ENCODE data around the gene IL12RB2. TPM values are rescaled to one million over a fixed set of nuclear protein-coding genes. Genes with fewer than 3 reads are reported as not detected.

Gene IL12RB2
- 10 to 100 TPM; 75.5 to 76.0 TPM for total RNA-seq

- CTCF ChIA-PET, result interaction anchor here (0.7 to 1.4 kb wide), 2 partner anchors 12 to 95 kb away, joined by 3 to 6 read pairs; no protein-coding TSS in a partner anchor
- Mint-ChIP-seq H3K36me3 (ENCODE audit: low read depth) (peaks cover 33% of the 10 kb centered on the region), H3K27me3 (no peaks in the 10 kb centered on the region), H3K4me3 (peak within 1 kb of the TSS; percentile 97), H3K4me1 (peaks cover 72% of the 10 kb centered on the region), H3K9me3 (no peaks in the 10 kb centered on the region), H3K27ac (peak within 1 kb of the TSS; percentile 94)
- peak; percentile 73 for DNase-seq
- POLR2A ChIA-PET, result interaction anchor here (0.6 to 2.3 kb wide), 13 partner anchors 9 to 377 kb away, joined by 3 to 18 read pairs (median 7); partner anchors contain the start of gene SERBP1
Observed at GRCh38 chr1:67307251-67308060, at the start of gene IL12RB2. Gene IL12RB2, plus strand, starts transcription at chr1:67307873. Its CDS starts 12,496 bp downstream, at chr1:67320369.

- POLR2A ChIA-PET, result interaction anchor here (1.4 kb wide), 1 partner anchor 72 kb away, joined by 3 read pairs; no protein-coding TSS in a partner anchor
- peak; percentile 25 for DNase-seq
- Mint-ChIP-seq H3K4me1 (peaks cover 34% of the 10 kb centered on the region), H3K36me3 (ENCODE audit: low read depth) (peaks cover 3% of the 10 kb centered on the region), H3K27me3 (no peaks in the 10 kb centered on the region), H3K4me3 (no peak overlapping the region), H3K9me3 (no peaks in the 10 kb centered on the region), H3K27ac (no peak overlapping the region)
- CTCF ChIA-PET, result interaction anchor here (0.7 to 1.5 kb wide), 2 partner anchors 47 to 49 kb away, joined by 3 to 4 read pairs; no protein-coding TSS in a partner anchor
Observed at GRCh38 chr1:67261680-67262079, 46.0 kb upstream of the IL12RB2 start.

GRCh38 chr1:67262735-67263134, 44.9 kb upstream of the IL12RB2 start:
- POLR2A ChIA-PET, result interaction anchor here (1.4 kb wide), 1 partner anchor 71 kb away, joined by 3 read pairs; no protein-coding TSS in a partner anchor

GRCh38 chr1:67264152-67264551, 43.5 kb upstream of the IL12RB2 start:
- H3K9me3 Mint-ChIP-seq, result no peaks in the 10 kb centered on the region
- H3K4me1 Mint-ChIP-seq, result peaks cover 30% of the 10 kb centered on the region
- no peak overlapping the region for H3K27ac Mint-ChIP-seq
- ChIA-PET POLR2A (no interaction called here), CTCF (no interaction called here)
- H3K36me3 Mint-ChIP-seq (ENCODE audit: low read depth), result peaks cover 1% of the 10 kb centered on the region
- no peak overlapping the region for H3K4me3 Mint-ChIP-seq
- no peaks in the 10 kb centered on the region for H3K27me3 Mint-ChIP-seq
- no peak for DNase-seq

More at GRCh38 chr1:67262735-67263134, 44.9 kb upstream of the IL12RB2 start:
- Mint-ChIP-seq H3K9me3 (no peaks in the 10 kb centered on the region), H3K36me3 (ENCODE audit: low read depth) (peaks cover 3% of the 10 kb centered on the region), H3K27ac (no peak overlapping the region), H3K4me1 (peaks cover 30% of the 10 kb centered on the region), H3K4me3 (no peak overlapping the region), H3K27me3 (no peaks in the 10 kb centered on the region)
- CTCF ChIA-PET, result interaction anchor here (1.5 kb wide), 1 partner anchor 50 kb away, joined by 3 read pairs; no protein-coding TSS in a partner anchor
- no peak for DNase-seq

GRCh38 chr1:67264899-67265298, 42.8 kb upstream of the IL12RB2 start:
- POLR2A ChIA-PET, result no interaction called here
- Mint-ChIP-seq H3K4me1 (peaks cover 30% of the 10 kb centered on the region), H3K36me3 (ENCODE audit: low read depth) (no peaks in the 10 kb centered on the region), H3K27me3 (no peaks in the 10 kb centered on the region), H3K4me3 (peak overlapping the region; percentile 44), H3K9me3 (no peaks in the 10 kb centered on the region), H3K27ac (peak overlapping the region; percentile 72)
- CTCF ChIA-PET, result no interaction called here
- no peak for DNase-seq

- CTCF ChIA-PET, result no interaction called here
- Mint-ChIP-seq H3K27me3 (no peaks in the 10 kb centered on the region), H3K4me1 (peaks cover 21% of the 10 kb centered on the region), H3K9me3 (peaks cover 22% of the 10 kb centered on the region), H3K27ac (no peak overlapping the region), H3K4me3 (no peak overlapping the region), H3K36me3 (ENCODE audit: low read depth) (peaks cover 23% of the 10 kb centered on the region)
- POLR2A ChIA-PET, result no interaction called here
- DNase-seq, result no peak
Observed at GRCh38 chr1:67269061-67269460, 38.6 kb upstream of the IL12RB2 start.

GRCh38 chr1:67270541-67270940, 37.1 kb upstream of the IL12RB2 start:
- DNase-seq, result no peak
- Mint-ChIP-seq H3K9me3 (peaks cover 22% of the 10 kb centered on the region), H3K4me3 (no peak overlapping the region), H3K27me3 (no peaks in the 10 kb centered on the region), H3K27ac (no peak overlapping the region), H3K36me3 (ENCODE audit: low read depth) (peaks cover 28% of the 10 kb centered on the region), H3K4me1 (peaks cover 26% of the 10 kb centered on the region)
- POLR2A ChIA-PET, result no interaction called here
- CTCF ChIA-PET, result interaction anchor here (0.5 kb wide), 1 partner anchor 36 kb away, joined by 3 read pairs; no protein-coding TSS in a partner anchor

- Mint-ChIP-seq H3K27me3 (no peaks in the 10 kb centered on the region), H3K4me3 (no peak overlapping the region), H3K36me3 (ENCODE audit: low read depth) (peaks cover 35% of the 10 kb centered on the region), H3K27ac (no peak overlapping the region), H3K9me3 (peaks cover 31% of the 10 kb centered on the region), H3K4me1 (peaks cover 29% of the 10 kb centered on the region)
- CTCF ChIA-PET, result interaction anchor here (0.6 to 1.7 kb wide), 3 partner anchors 14 to 227 kb away, joined by 3 to 4 read pairs (median 4); no protein-coding TSS in a partner anchor
- POLR2A ChIA-PET, result interaction anchor here (0.6 to 1.9 kb wide), 4 partner anchors 35 to 220 kb away, joined by 3 to 8 read pairs (median 3); partner anchors contain the start of gene SLC35D1
- no peak for DNase-seq
Observed at GRCh38 chr1:67273591-67273990, 34.1 kb upstream of the IL12RB2 start.

GRCh38 chr1:67274623-67275325, 32.9 kb upstream of the IL12RB2 start:
- H3K27ac Mint-ChIP-seq, result peak overlapping the region; percentile 21
- peaks cover 29% of the 10 kb centered on the region for H3K4me1 Mint-ChIP-seq
- H3K9me3 Mint-ChIP-seq, result peaks cover 31% of the 10 kb centered on the region
- peaks cover 35% of the 10 kb centered on the region for H3K36me3 Mint-ChIP-seq (ENCODE audit: low read depth)
- no peak for DNase-seq
- CTCF ChIA-PET, result no interaction called here
- POLR2A ChIA-PET, result interaction anchor here (1.0 to 1.9 kb wide), 7 partner anchors 9 to 156 kb away, joined by 3 to 8 read pairs (median 4); partner anchors contain the start of gene SERBP1
- H3K27me3 Mint-ChIP-seq, result no peaks in the 10 kb centered on the region
- H3K4me3 Mint-ChIP-seq, result no peak overlapping the region

GRCh38 chr1:67280696-67281095, 27.0 kb upstream of the IL12RB2 start:
- no peak for DNase-seq
- ChIA-PET CTCF (no interaction called here), POLR2A (no interaction called here)
- Mint-ChIP-seq H3K27me3 (no peaks in the 10 kb centered on the region), H3K27ac (no peak overlapping the region), H3K4me3 (no peak overlapping the region), H3K36me3 (ENCODE audit: low read depth) (peaks cover 9% of the 10 kb centered on the region), H3K4me1 (peaks cover 9% of the 10 kb centered on the region), H3K9me3 (peaks cover 9% of the 10 kb centered on the region)

- POLR2A ChIA-PET, result no interaction called here
- Mint-ChIP-seq H3K4me3 (no peak overlapping the region), H3K36me3 (ENCODE audit: low read depth) (peaks cover 3% of the 10 kb centered on the region), H3K4me1 (peaks cover 9% of the 10 kb centered on the region), H3K27me3 (no peaks in the 10 kb centered on the region), H3K27ac (no peak overlapping the region), H3K9me3 (peaks cover 6% of the 10 kb centered on the region)
- no peak for DNase-seq
- CTCF ChIA-PET, result no interaction called here
Observed at GRCh38 chr1:67281244-67281643, 26.4 kb upstream of the IL12RB2 start.

- CTCF ChIA-PET, result interaction anchor here (0.6 to 1.3 kb wide), 3 partner anchors 18 to 287 kb away, joined by 3 to 4 read pairs (median 3); no protein-coding TSS in a partner anchor
- peaks cover 18% of the 10 kb centered on the region for H3K4me1 Mint-ChIP-seq
- no peaks in the 10 kb centered on the region for H3K9me3 Mint-ChIP-seq
- H3K36me3 Mint-ChIP-seq (ENCODE audit: low read depth), result peaks cover 6% of the 10 kb centered on the region
- no peak overlapping the region for H3K4me3 Mint-ChIP-seq
- no peak for DNase-seq
- H3K27me3 Mint-ChIP-seq, result no peaks in the 10 kb centered on the region
- H3K27ac Mint-ChIP-seq, result no peak overlapping the region
- POLR2A ChIA-PET, result interaction anchor here (2.1 kb wide), 1 partner anchor 9 kb away, joined by 7 read pairs; no protein-coding TSS in a partner anchor
Observed at GRCh38 chr1:67285780-67286488, 21.7 kb upstream of the IL12RB2 start.

All from activated CD4-positive, alpha-beta memory T cell treated with anti-CD3 and anti-CD28 coated beads, Interleukin-2, amount 10 ng/mL, durations not matched to agents 7 days and 5 days (primary cell).